ENCODE data around the gene PARD3.

The PARD3 gene

DNA sequence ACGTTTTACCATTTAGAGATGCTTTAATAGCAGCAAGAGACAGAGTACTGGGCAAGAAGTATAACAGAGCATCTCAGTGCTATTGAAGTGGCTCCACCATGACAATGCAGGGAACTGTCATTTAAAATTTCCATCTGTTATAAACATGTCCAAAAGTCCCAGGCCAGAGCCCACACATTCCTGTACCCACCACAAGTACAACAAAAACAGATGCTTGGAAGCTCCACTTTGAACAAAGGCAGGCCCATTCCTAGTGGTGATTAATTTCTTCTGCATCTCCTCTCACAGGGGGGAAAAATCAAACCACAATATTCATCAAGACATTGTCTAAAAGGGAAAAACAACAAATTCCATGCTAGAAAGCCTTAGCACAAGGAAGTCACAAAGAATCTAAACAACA lies 627.9 kb downstream of the PARD3 start:
- no peak for DNase-seq (ENCODE audit: low read depth in 2 of 2)

GRCh38 chr10:34186745-34187144 lies 628.4 kb downstream of the PARD3 start:
- no peak for DNase-seq (ENCODE audit: low read depth in 2 of 2)

- no peak for DNase-seq (ENCODE audit: low read depth in 2 of 2)
These were observed 629.1 kb downstream of the PARD3 start for GRCh38 chr10:34185998-34186397.

DNA sequence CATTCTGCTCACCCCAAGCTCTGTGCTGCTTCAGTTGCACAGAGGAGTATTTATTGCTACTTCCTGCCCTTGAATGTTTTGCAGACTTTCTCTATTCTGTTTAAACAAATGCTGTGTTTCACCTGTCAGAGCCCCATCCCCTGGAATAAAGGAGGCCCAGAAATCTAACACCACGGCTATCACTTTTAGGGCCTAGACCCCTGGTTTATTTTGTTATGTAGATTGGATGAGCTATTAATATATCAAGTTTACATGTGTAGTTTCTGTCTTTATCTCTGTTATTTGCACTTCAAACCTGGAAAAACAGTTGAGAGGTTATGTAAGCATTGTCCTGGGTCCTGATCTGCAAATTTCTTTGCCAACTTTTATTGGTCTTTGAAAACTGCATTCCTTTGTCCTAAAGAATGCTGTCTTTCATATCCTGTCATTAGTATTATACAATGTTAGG lies 630.1 kb downstream of the PARD3 start:
- no peak for DNase-seq (ENCODE audit: low read depth in 2 of 2)

- no peak for DNase-seq (ENCODE audit: low read depth in 2 of 2)
These were observed 630.7 kb downstream of the PARD3 start for GRCh38 chr10:34184397-34184796.

DNA sequence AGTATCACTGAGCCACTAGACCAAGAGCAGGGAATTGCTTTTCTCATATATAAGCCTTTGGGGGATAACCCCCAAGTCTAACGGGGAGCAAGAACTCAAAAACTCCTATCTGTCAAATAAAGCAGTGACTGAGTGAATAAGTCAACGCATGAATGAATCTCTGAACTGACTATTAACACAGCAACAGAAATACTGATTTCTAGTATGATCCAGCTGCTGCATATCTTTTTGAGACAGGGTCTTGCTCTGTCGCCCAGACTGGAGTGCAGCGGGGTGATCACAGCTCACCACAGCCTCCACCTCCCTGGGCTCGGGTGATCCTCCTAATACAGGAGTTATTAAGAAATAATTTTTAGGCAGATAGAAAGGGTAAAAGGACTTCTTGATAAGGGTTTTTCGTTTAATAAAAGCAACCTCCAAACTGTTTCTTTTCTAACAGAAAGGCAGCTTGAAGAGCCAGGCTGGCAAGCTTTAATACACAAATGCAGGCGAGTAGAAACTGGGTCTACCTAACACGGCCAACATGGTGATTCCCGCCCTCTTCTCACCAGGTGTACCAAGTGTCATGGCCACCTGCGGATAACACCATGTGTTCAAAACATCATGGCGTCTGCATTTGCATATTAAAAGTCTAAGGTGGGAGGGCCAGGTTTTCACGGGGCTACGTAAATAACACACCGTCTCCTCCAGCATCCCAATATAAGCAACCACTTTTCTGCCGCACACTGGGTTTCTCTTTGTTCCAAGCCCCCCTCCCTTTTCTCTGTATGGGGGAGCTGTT lies 631.9 kb downstream of the PARD3 start:
- DNase-seq (ENCODE audit: low read depth in 2 of 2), result no peak

- no peak for DNase-seq (ENCODE audit: low read depth in 2 of 2)
These were observed 633.4 kb downstream of the PARD3 start for GRCh38 chr10:34181553-34182300.

DNA sequence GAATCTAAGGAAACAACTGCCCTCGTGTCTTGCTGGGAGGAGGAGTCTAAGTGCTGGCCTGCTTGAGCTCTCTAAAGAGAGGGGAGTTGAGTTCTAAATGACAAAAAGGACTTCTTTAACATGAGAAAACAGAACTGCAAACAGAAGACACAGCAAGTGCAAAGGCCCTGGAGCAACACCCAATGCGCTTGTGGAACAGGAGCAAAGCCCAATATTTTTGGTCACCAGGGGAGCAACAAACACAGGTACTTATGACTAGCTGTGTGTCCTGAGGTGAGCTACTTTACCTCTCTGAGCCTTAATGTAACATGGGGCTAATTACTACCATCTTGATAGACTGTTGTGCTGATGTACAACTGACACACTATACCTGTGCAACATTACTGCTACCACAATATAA lies 634.3 kb downstream of the PARD3 start:
- no peak for DNase-seq (ENCODE audit: low read depth in 2 of 2)

GRCh38 chr10:34179280-34179679 lies 635.8 kb downstream of the PARD3 start:
- DNase-seq (ENCODE audit: low read depth in 2 of 2), result no peak

- DNase-seq (ENCODE audit: low read depth in 2 of 2), result no peak
These were observed 636.3 kb downstream of the PARD3 start for GRCh38 chr10:34178756-34179155.

- DNase-seq (ENCODE audit: low read depth in 2 of 2), result no peak
These were observed 636.9 kb downstream of the PARD3 start for GRCh38 chr10:34178196-34178595.

GRCh38 chr10:34177445-34177844 lies 637.7 kb downstream of the PARD3 start:
- no peak for DNase-seq (ENCODE audit: low read depth in 2 of 2)

GRCh38 chr10:34176351-34176750 lies 638.7 kb downstream of the PARD3 start:
- DNase-seq (ENCODE audit: low read depth in 2 of 2), result no peak

DNA sequence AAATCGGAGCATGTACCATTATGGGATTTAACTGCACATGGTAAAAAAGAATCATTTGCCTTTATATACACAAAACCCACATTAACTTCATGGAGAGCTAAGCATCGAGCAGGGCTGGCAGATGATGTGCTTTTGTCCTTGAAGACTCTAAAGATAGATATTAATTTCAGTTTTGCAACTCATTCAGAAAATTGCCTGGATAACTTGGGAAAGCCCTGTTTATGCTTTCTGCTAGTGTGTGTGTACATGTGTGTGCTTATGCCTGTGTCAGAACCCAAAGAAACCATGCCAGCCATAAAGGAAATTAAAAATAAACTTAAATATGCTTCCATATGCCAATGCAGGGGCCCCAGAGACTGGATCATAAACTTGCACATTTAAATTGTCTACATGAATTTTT lies 640.0 kb downstream of the PARD3 start:
- DNase-seq (ENCODE audit: low read depth in 2 of 2), result no peak

GRCh38 chr10:34172936-34173533 lies 642.1 kb downstream of the PARD3 start:
- no peak for DNase-seq (ENCODE audit: low read depth in 2 of 2)

GRCh38 chr10:34171957-34172527 lies 643.1 kb downstream of the PARD3 start:
- no peak for DNase-seq (ENCODE audit: low read depth in 2 of 2)

DNA sequence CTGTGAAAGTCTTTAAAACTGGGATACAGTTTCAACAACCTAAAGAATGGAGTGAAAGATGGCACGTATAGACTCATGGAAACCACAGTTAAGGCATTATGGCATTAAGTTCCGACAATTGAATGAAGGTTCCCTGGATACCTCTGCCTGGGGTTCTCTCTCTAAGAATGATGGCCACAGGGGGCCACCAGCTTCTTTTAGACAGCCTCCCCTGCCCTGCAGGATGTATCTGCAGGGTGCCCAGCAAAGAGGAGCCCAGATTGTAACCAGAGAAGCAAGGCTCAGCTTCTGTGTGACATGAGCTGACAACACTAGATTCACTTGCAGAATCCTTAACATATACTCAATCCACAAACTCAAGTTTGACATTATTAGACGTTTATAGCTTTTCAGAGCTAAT lies 645.4 kb downstream of the PARD3 start:
- DNase-seq (ENCODE audit: low read depth in 2 of 2), result no peak

- DNase-seq (ENCODE audit: low read depth in 2 of 2), result no peak
These were observed 646.0 kb downstream of the PARD3 start for GRCh38 chr10:34169131-34169530.

GRCh38 chr10:34168439-34168838 lies 646.7 kb downstream of the PARD3 start:
- DNase-seq (ENCODE audit: low read depth in 2 of 2), result no peak

GRCh38 chr10:34166823-34167222 lies 648.3 kb downstream of the PARD3 start:
- no peak for DNase-seq (ENCODE audit: low read depth in 2 of 2)

GRCh38 chr10:34166354-34166753 lies 648.7 kb downstream of the PARD3 start:
- DNase-seq (ENCODE audit: low read depth in 2 of 2), result no peak

- DNase-seq (ENCODE audit: low read depth in 2 of 2), result no peak
These were observed 651.1 kb downstream of the PARD3 start for GRCh38 chr10:34164029-34164428.
